Skeletal muscle satellite cell (primary cell): ENCODE measurements around the gene ZNF785.
"Not testable (repeated sequence)": the region's sequence is repeated elsewhere in the genome, so short reads cannot be mapped to it uniquely, and the experiment has no call there.

ENCODE experiments used
- H3K27me3 ChIP-seq: 2 replicates; pipeline ENCODE4 v1.7.0; 2013; ENCODE audit warnings: low read length; ENCODE audit not compliant: control insufficient read depth, insufficient read depth
- H3K36me3 ChIP-seq: 2 replicates; pipeline ENCODE4 v1.7.0; 2013; ENCODE audit warnings: mild to moderate bottlenecking, control low read depth, low read length; ENCODE audit not compliant: insufficient read depth
- H3K4me1 ChIP-seq: 2 replicates; pipeline ENCODE4 v1.7.0; 2013; ENCODE audit warnings: low read length; ENCODE audit not compliant: control insufficient read depth, insufficient read depth
- H3K4me2 ChIP-seq: 2 replicates; pipeline ENCODE4 v1.7.0; 2013; ENCODE audit warnings: mild to moderate bottlenecking, low read length
- H3K4me3 ChIP-seq: 2 replicates; pipeline ENCODE4 v1.7.0; 2013; ENCODE audit warnings: low read length
- H3K9ac ChIP-seq: 2 replicates; pipeline ENCODE4 v1.7.0; 2013; ENCODE audit warnings: mild to moderate bottlenecking, low read depth, low read length, moderate library complexity
- H3K9me3 ChIP-seq: replicated peaks from 2 replicates; pipeline ENCODE4 v1.7.0; 2013; ENCODE audit warnings: mild to moderate bottlenecking, control low read depth, low read length

Gene ZNF785

GRCh38 chr16:30600215-30600614 lies 14.7 kb upstream of the ZNF785 start:
- no peaks in the 10 kb centered on the region for H3K9me3 ChIP-seq
- H3K27me3 ChIP-seq: no peaks in the 10 kb centered on the region
- H3K9ac ChIP-seq: no peak overlapping the region
- no peak overlapping the region for H3K4me2 ChIP-seq
- no peak overlapping the region for H3K4me3 ChIP-seq
- H3K36me3 ChIP-seq: peaks cover 20% of the 10 kb centered on the region
- peaks cover 8% of the 10 kb centered on the region for H3K4me1 ChIP-seq

GRCh38 chr16:30592871-30593270 lies 7.4 kb upstream of the ZNF785 start:
- no peak overlapping the region for H3K9ac ChIP-seq

GRCh38 chr16:30590869-30591268 lies 5.4 kb upstream of the ZNF785 start:
- not testable (repeated sequence) for H3K36me3 ChIP-seq, H3K9me3 ChIP-seq, H3K4me2 ChIP-seq, H3K27me3 ChIP-seq, H3K4me1 ChIP-seq, H3K9ac ChIP-seq, H3K4me3 ChIP-seq

More at GRCh38 chr16:30592871-30593270, 7.4 kb upstream of the ZNF785 start:
- H3K4me1 ChIP-seq: no peaks in the 10 kb centered on the region
- H3K4me2 ChIP-seq: no peak overlapping the region
- H3K27me3 ChIP-seq: no peaks in the 10 kb centered on the region
- no peaks in the 10 kb centered on the region for H3K36me3 ChIP-seq
- H3K9me3 ChIP-seq: no peaks in the 10 kb centered on the region
- H3K4me3 ChIP-seq: no peak overlapping the region

- not testable (repeated sequence) for H3K27me3 ChIP-seq, H3K9ac ChIP-seq, H3K36me3 ChIP-seq, H3K4me3 ChIP-seq, H3K4me2 ChIP-seq, H3K4me1 ChIP-seq, H3K9me3 ChIP-seq
Observed at GRCh38 chr16:30589582-30589981, 4.1 kb upstream of the ZNF785 start.

GRCh38 chr16:30588651-30589050 lies 3.2 kb upstream of the ZNF785 start:
- H3K4me3 ChIP-seq: no peak overlapping the region
- H3K27me3 ChIP-seq: no peaks in the 10 kb centered on the region
- no peaks in the 10 kb centered on the region for H3K36me3 ChIP-seq
- no peak overlapping the region for H3K9ac ChIP-seq
- H3K4me2 ChIP-seq: no peak overlapping the region
- peaks cover 5% of the 10 kb centered on the region for H3K4me1 ChIP-seq
- H3K9me3 ChIP-seq: no peaks in the 10 kb centered on the region

- H3K9me3 ChIP-seq: no peaks in the 10 kb centered on the region
- H3K36me3 ChIP-seq: peaks cover 14% of the 10 kb centered on the region
- H3K9ac ChIP-seq: peak overlapping the region; percentile 93
- peak overlapping the region; percentile 90 for H3K4me3 ChIP-seq
- H3K27me3 ChIP-seq: no peaks in the 10 kb centered on the region
- peaks cover 5% of the 10 kb centered on the region for H3K4me1 ChIP-seq
- H3K4me2 ChIP-seq: peak overlapping the region; percentile 95
Observed at GRCh38 chr16:30585022-30585399, 486 bp downstream of the ZNF785 start.

GRCh38 chr16:30582611-30583340 lies 2.7 kb downstream of the ZNF785 start:
- Histone ChIP-seq H3K9me3 (no peaks in the 10 kb centered on the region), H3K36me3 (peaks cover 14% of the 10 kb centered on the region), H3K9ac (no peak overlapping the region), H3K4me1 (peaks cover 5% of the 10 kb centered on the region), H3K4me3 (no peak overlapping the region), H3K27me3 (no peaks in the 10 kb centered on the region), H3K4me2 (no peak overlapping the region)

GRCh38 chr16:30581457-30581856 lies 4.0 kb downstream of the ZNF785 start:
- no peak overlapping the region for H3K9ac ChIP-seq
- no peak overlapping the region for H3K4me2 ChIP-seq
- peaks cover 14% of the 10 kb centered on the region for H3K36me3 ChIP-seq
- H3K4me1 ChIP-seq: peaks cover 5% of the 10 kb centered on the region
- no peak overlapping the region for H3K4me3 ChIP-seq
- H3K27me3 ChIP-seq: no peaks in the 10 kb centered on the region
- no peaks in the 10 kb centered on the region for H3K9me3 ChIP-seq

- Histone ChIP-seq H3K4me1 (peaks cover 6% of the 10 kb centered on the region), H3K36me3 (no peaks in the 10 kb centered on the region), H3K9ac (no peak overlapping the region), H3K9me3 (no peaks in the 10 kb centered on the region), H3K4me3 (no peak overlapping the region), H3K27me3 (no peaks in the 10 kb centered on the region), H3K4me2 (no peak overlapping the region)
Observed at GRCh38 chr16:30574678-30575077, 10.8 kb downstream of the ZNF785 start.

- Histone ChIP-seq H3K4me1 (peaks cover 17% of the 10 kb centered on the region), H3K4me3 (peak within 1 kb of the TSS; percentile 81)
Observed at GRCh38 chr16:30571445-30572322, 13.8 kb downstream of the ZNF785 start, which contains the start of gene ZNF688. TSS of gene ZNF688 (minus strand) at chr16:30571714. CDS start at chr16:30571629, 85 bp downstream.

GRCh38 chr16:30570636-30571444 lies 14.7 kb downstream of the ZNF785 start:
- H3K4me3 ChIP-seq: peak overlapping the region; percentile 81
- no peaks in the 10 kb centered on the region for H3K27me3 ChIP-seq
- no peaks in the 10 kb centered on the region for H3K9me3 ChIP-seq
- H3K4me1 ChIP-seq: peaks cover 17% of the 10 kb centered on the region
- H3K4me2 ChIP-seq: peak overlapping the region; percentile 97
- H3K9ac ChIP-seq: peak overlapping the region; percentile 89
- H3K36me3 ChIP-seq: no peaks in the 10 kb centered on the region

More at GRCh38 chr16:30571445-30572322, 13.8 kb downstream of the ZNF785 start, which contains the start of gene ZNF688:
- peak within 1 kb of the TSS; percentile 97 for H3K4me2 ChIP-seq
- H3K9ac ChIP-seq: peak within 1 kb of the TSS; percentile 89
- no peaks in the 10 kb centered on the region for H3K27me3 ChIP-seq
- H3K36me3 ChIP-seq: no peaks in the 10 kb centered on the region
- H3K9me3 ChIP-seq: no peaks in the 10 kb centered on the region
